NOMO-1 treated with DMSO at 0.1 percent for 48 hours (cell line): ENCODE data around the gene PCYOX1L.

Experiments used
- DNase-seq: peaks from one replicate; lab custom pipeline; 2025; ENCODE audit not compliant: unreplicated experiment; lab: John Stamatoyannopoulos, UW

PCYOX1L gene

GRCh38 chr5:149406203-149406978 lies 48.5 kb downstream of the PCYOX1L start:
- DNase-seq = no peak

DNA sequence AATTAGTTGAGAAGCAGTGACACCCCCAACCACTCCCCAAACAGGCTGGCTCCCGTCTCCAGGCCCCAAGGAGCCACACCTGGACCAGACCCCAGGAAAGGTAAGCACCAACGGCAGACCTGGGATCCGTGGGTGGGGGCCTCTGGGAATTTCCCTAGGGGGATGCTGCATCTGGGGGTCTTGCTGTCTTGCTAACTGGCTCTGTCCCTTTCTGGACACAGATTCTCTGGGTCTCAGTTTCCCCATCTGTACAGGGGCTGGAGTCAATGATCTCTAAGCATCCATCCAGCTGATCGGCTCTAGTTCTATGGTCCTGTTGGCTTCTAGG lies 49.1 kb downstream of the PCYOX1L start:
- DNase-seq = no peak

GRCh38 chr5:149407323-149408251 lies 49.7 kb downstream of the PCYOX1L start:
- DNase-seq = no peak

DNA sequence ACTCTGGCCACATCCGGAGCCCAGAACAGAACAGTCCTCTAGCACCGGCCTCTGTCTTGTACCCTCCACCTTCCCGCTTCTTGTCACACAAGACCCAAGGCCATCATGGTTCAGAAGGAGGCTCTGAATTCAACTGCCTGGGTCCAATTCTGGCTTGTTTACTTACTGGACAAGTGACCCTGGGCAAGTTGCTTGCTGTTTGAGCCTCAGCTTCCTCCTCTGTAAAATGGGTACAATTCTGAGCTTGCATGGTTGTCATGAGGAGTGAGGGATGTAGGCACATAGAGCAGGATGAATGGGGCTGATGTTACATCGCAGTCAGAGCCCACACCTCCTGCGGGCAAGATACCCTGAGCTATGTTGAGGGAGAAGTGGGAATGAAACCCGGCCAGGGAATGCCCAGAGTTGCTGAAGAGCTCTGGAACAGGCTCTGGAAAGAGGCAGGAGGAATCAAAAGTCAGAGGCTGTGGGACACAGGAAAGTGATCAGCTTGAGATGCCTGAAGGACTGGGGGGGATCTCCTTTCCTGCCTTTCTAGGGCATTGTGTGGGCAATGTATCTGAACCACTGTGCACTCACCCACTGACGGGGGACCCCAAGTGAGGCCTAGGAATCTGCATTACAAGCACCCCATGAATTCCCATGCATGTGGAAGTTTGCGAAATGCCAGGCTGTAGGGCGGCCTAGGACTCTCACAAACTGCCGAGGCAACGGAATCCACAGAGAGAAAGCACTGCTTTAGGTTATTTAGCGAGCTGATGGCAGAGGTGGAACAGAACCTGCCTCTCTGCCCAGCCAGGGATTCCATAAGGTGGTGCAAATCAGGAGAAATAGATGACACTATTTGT lies 50.6 kb downstream of the PCYOX1L start:
- no peak for DNase-seq

DNA sequence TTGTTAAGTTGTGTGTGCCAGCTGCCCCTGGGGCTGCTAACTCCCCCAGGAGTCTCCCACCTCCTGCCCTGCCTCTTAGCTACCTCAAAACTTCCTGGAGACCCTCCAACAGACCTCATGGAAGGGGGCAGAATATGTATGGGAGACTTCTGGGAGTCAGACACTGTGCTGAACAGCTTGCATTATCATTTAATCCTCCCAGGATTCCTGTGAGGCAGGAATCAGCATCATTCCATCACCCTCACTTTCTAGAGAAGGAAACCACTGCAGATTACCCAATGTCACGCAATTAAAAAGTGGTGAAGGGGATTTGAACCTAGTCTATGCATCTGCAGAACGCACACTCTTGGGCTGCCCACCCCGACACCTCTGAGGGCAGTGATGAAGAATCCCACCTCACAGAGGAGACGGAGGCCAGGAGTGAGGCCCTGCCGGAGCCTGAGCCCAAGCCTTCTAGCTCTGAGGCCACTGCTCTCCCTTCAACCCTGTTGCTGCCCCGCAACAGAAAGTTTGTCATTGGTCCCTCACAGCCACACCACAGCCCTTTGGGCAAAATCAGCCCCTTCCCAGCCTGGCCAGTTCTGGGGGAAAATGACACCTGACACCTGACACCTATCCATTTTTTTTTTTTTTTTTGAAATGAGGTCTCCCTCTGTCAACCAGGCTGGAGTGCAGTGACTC lies 51.6 kb downstream of the PCYOX1L start:
- DNase-seq = no peak

- DNase-seq = no peak
Measured at GRCh38 chr5:149410071-149410470, 52.2 kb downstream of the PCYOX1L start.

- DNase-seq = no peak
Measured at GRCh38 chr5:149410721-149411432, 53.0 kb downstream of the PCYOX1L start.

DNA sequence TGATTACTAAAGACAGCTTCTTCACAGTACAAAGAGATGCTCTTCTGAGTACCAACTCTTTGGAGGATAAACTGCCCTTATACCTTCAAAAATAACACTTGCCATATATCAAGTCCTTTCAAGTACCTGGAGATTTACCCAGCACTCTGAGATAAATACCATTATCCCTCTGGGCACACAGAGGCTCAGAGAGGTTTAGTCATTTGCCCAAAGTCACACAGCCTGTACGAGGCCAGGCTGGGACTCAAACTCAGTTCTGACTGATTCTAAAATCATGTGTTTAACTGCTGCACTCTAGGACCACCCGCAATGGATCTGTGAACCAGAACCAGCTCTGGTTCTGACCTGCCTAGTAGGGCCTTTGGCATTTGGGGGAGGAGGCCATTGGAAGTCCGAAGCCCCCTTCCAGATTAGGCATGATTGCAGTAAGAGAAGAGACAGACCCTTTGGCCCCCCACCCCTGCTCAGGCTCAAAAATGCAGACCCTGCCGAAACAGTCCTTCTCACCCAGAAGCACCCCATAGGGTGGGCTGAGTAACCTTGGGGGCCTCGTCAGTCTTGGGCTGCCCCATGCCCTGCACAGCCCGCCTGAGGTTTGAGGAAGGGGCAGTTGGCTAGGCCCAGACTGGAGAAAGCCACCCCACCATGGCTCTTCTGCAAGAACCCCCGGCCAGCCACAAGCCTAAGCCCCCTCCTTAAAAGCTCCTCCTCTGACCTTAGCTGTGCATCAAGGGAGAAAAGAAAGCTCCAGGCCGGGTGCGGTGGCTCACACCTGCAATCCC lies 54.1 kb downstream of the PCYOX1L start:
- no peak for DNase-seq

DNA sequence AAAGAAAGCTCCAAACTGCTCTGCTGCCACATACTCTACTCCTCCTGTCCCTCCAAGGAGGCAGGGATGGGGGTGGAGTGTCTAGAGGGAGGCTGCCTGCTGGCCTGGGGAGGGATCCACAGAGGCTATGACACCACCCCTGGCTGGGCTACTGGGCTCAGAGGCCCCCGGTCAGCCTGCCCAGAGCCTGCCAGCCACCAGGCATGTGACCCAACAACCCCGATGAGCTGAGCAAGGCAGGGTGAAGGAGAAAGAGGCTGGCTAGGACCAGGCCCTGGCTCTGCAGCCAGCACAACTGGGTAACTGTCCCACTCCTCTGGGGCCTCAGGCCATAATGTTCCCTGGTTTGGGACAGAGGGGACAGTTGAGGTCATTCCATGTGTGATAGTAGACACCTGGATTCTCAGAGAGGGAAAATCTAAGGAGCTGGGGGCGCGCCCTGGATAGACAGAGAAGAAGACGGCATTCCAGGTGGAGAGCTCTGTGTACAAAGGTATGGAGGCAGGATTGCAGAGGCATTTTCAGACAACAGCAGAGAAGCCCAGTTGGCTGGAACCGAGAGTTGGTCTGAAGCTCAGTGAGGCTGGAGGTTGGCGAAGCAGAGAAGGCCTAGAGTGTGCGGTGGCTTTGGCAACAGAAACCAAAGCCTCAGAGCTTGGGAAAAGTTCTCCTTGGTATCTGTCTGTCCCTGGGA lies 55.1 kb downstream of the PCYOX1L start:
- DNase-seq = no peak

DNA sequence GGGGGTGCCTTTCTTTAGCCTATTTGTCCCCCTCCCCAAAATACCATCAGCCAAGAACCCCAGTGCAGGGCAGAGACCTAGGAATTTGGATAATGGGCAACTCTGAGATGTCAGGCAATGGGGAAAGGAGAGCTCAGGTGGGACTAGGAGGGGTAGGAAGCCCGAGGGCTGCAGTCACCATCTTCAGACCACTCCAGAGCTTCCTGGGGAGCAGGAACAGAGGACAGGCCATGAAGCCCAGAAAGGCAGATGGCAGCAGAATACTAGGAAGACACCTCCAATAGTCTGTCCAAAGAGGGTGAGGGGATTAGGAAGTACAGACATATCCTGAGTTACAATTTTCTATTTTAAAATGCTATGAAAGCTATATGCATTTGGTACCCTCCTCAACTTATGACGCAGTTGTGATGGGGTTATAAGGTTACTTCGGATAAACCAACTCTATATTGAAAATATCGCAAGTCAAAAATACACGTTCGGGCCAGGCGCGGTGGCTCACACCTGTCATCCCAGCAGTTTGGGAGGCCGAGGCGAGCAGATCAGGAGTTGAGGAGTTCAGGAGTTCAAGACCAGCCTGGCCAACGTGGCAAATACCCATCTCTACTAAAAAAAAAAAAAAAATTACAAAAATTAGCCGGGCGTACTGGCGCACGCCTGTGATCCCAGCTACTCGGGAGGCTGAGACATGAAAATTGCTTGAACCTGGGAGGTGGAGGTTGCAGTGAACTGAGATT lies 55.8 kb downstream of the PCYOX1L start:
- no peak for DNase-seq

- no peak for DNase-seq
Measured at GRCh38 chr5:149414405-149415065, 56.7 kb downstream of the PCYOX1L start.

DNA sequence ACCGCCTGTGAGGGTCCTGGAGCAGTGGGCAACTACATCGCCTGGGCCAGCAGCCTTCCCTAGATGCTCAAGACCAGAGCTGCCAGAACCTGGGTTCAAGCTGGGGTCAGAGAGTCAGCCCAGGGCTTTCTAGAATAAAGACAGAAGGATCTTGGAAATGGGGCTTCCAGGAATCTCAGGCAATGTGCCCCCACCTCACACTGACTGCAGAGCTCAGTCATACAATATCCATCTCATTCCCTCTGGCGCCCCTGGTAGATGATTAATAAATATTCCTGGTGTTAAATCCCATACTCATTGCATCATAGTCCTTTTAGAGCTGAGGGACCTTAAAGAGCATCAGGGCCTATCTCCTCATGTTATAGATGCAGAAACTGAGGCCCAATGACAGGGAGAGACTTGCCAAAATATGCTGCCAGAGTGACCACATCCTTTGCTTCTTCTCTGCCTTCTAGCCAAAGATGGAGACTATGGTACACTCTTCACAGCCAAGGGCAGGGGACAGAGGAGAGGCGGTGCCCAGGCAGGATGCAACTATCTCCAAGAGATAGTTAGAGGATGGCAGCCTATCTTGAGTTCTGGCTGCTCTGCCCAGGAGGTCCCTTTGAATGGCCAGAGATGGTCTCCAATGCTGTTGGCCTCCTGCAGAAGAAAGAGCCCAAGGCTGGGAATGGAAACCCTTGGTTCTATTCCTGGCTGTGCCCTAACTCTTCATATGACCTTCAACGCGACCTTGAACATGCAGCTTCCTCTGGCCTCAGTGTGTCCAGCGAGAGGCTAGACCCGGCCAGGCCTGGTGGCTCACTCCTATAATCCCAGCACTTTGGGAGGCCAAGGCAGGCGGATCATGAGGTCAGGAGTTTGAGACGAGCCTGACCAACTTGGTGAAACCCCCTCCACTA lies 57.5 kb downstream of the PCYOX1L start:
- DNase-seq = no peak

DNA sequence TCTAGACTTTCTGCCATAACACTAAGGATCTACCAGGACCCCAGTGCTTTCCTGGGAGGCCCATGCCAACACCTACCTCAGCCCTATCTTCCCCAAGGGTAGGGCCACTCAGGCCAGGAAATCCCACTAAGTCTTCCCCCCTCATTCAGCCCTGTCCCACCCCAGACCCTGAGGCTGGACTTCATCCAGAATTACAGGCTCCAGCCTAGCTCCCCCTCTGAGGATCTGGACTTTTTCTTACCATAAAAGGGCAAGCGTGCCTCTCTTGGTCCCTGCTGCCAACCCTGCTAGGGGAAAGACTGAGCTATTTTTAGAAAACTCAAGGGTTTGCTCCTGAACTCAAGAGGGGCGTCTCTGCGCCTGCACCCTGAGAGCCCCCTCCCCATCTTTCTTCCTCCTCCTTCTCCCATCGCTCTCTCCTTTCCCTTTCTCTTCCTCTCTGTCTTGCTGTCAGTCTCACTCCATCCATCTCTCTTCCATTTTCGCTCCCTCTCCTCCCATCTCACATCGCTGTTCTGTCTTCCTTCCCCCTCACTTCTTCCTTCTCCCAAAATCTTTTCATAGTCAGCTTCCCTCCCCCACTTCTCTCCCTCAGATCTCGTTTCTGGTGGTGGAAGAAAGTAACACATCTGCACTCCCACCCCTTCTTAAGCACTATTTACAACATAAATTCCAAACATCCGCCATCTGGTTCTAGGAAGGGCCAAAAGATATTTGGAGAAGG lies 59.3 kb downstream of the PCYOX1L start:
- DNase-seq = no peak

GRCh38 chr5:149417711-149418368 lies 60.0 kb downstream of the PCYOX1L start:
- no peak for DNase-seq

GRCh38 chr5:149418910-149419531 lies 61.2 kb downstream of the PCYOX1L start:
- DNase-seq = no peak
